ENCODE data around the gene TMCO2.
A peak's percentile ranks its signal among the peaks of the same experiment; 100 is the strongest.
"Not testable (repeated sequence)": the region's sequence is repeated elsewhere in the genome, so short reads cannot be mapped to it uniquely, and the experiment has no call there.

The TMCO2 gene

DNA sequence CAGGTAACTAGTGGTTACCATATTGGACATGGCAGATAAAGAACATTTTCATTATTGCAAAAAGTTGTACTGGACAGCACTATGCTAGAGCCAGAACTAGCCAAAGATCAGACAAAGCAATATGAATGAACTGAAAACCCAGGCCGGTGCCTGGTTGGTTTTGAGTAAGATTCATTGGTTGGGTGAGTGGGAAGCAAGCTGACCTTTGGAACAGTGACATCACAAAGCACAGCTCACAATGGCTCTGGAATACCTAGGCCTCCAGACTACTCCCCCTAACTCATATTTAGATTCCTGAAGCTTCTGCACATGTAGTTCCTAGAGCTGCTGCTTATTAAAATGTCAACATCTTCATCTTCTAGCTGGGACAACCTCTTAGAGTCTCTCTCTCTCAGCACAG is at the start of gene TMCO2:
Gene TMCO2, plus strand, starts transcription at position 283 of the 400 bp plus-strand sequence. Its CDS starts 57 bp downstream, at position 340.
- DNase-seq = no peak

DNA sequence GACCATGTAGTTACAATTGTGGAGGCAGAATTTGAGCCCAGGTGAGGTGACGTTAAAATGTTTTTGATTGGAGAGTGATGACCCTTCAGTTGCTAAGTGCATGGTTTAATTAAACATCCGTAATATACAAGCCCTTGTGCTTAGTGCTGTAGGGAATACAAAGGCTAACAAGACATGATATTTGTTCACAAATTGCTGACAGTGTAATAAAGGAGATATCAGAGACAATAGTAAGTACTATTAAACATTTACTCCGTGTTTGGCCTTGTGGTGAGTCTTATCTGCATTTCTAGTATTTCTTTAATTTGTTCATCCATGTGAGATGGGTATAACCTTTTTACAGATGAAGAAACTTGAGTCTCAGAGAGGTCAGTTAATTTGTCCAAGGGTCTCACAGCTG is 48.6 kb upstream of the TMCO2 start:
- DNase-seq = no peak

DNA sequence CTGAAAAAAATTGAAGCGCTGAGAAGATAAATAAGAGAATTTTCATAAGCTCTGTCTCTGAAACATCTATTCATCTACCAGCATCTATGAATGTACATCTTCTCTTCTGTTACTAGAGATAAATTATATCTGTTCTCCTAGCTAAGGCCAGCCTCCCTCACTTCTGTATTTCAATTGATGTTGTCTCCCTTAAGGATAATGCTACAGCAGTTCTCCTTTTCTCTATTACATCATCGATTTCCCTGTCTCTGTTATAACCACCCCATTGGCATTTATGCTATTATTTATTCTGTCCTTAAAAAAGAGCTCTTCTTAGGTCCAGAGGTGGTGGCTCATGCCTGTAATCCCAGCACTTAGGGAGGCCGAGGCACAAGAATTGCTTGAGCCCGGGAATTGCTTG is 42.9 kb upstream of the TMCO2 start:
- DNase-seq = no peak

DNA sequence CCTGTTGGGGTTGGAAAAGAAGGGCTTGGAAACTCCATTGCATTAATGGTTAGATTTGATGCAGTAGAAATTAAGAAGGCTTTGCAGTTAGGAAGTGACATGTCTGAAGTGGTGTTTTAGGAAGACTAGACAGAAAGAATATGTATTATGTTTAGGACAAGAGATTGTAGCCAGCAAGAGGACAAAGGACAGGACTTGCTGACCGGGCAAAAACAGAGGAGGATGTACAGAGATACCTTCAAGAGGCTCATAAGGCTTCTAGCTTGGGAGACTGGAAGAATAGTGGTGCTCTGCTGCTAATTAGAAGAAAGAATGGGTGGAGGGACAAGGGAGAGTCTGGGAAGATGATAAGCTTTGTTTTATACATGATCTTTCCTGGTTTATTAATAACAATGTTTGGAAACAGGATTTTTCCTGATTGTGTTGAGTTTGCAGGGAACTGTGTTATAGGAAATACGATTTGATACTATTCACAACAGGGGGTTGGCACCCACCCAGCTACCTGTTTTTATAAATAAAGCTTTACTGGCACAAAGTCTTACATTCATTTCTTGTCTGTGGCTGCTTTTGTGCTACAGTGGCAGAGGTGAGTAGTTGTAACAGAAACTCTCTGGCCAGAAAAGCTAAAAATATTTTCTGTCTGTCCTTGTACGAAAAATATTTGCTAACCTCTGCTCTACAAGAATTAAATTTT is 37.1 kb upstream of the TMCO2 start:
- no peak for DNase-seq

DNA sequence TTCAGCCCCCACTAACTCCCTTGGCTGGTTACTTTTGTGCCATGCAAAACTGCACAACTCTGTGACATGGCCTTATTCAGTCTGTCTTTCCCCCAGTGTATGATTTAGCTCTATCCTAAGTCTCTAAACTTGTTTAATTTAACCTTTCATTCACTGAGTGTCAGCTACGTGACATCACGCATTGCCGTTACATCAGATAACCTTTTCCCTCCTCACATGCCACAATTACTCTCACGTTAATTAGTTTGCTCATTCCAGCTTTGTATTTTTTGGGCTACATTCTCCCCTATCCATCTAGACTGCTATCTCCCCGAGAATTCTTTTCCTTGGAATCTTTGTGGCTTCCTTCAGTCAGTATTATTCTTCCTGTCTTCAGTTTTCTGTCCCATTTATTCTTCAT is 29.4 kb upstream of the TMCO2 start:
- DNase-seq = no peak

DNA sequence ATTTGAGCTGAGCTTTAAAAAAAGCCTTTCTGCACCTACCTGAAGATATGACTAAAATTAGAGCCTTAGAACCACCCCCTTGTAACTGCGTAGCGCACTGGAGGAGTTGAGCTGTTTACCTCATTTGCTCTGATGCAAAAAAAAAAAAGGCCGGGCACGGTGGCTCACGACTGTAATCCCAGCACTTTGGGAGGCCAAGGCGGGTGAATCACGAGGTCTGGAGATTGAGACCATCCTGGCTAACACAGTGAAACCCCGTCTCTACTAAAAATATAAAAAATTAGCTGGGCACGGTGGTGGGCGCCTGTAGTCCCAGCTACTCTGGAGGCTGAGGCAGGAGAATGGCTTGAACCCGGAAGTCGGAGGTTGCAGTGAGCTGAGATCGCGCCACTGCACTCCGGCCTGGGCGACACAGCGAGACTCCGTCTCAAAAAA is 26.2 kb upstream of the TMCO2 start:
- not testable (repeated sequence) for DNase-seq

DNA sequence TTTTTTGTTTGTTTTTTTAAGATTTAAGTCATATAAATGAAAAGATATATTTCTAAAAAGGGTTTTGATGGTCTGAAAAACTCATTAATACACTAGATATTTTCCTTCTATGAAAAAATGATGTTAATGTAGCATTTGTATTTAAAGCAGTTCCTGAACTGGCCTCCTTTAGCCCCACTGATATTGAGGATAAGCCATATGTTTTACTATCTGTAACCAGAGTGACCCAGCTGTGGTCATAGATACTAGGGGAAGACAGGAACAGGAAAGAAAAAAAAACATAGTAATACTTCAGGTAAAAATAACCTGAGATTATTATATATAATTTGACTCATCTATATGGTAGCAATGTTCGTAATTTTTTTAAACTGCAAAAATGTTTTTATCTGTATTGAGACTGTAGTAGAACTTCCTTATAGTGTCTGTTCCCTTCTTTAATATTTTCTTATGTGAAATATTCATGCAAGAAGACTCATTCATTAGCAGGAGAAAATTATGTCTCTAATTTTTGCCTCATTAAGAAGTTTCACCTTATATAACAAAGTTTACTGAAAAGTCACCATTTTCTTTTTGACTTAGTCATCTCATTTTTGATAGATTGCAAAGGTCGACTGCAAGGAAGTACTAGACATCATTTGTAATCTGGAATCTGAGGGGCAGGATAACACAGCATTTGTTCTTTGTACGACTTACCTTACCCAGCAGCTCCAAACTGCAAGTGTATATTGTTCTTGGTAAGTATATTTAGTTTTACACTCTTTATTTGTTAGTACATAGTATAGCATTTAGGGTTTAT is 25.6 kb upstream of the TMCO2 start:
- DNase-seq = no peak

DNA sequence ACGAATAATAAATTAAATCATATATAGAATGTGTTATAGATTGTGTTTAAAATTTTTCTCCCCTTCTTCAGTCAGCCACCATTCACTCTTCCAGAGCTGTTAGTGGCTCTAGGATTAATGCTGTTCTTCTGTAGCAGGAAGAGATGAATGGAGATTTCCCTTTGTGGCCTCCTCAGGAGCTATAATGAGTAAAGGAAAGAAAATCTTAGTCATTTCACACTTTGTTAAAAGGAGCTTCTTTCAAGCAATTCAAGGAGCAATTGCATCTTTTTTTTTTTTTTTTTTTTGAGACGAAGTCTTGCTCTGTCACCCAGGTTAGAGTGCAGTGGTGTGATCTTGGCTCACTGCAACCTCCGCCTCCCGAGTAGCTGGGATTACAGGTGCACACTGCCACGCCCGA is 23.7 kb upstream of the TMCO2 start:
- no peak for DNase-seq

DNA sequence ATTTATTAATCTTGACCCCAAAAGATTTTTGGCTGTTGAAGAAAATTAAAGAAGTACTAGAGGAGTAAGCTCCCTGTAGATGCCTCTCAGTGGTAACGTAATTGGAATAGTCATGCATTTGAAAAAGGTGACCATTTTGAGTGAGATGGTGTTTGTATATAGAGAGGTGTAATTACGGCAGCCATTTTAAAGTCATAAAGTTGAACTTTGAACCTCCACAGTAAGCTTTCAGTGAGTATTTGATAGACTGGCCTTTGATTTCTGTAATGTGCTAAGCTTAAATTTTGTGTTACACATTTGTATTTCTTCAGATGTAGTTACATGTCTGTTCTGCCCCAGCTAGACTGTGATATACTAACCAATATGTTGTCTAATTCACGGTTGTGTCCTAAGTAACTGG is 21.5 kb upstream of the TMCO2 start:
- no peak for DNase-seq

DNA sequence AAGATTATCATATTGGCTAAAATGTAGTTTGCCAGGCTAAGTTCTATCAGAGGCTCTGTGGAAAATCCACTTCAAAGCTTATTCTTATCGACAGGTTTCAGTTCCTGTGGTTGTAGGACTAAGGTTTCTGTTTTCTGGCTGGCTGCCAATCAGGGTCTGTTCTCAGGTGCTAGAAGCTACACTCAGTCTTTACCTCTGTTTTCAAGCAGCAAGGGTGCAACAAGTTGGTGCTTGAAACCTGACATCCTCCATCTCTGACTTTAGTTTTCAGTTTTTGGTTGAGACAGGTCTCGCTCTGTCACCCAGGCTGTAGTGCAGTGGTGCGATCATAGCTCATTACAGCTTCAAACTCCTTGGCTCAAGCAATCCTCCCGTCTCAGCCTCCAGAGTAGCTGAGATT is 15.3 kb upstream of the TMCO2 start:
- no peak for DNase-seq

DNA sequence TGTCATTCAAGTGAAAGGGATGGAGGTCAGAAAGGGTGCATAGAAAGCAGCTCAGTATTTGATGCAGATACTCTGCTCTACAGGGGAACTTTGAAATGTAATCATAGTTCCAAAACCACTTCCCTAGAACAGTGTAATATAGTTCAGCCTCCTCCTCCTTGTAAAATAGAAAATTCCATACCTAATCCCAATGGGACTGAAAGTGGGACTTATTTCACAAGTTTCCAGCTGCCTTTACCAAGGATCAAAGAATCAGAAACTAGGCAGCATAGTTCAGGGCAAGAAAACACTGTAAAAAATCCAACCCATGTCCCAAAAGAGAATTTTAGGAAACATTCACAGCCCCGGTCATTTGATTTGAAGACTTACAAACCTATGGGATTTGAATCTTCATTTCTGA is 8.1 kb upstream of the TMCO2 start:
- no peak for DNase-seq

DNA sequence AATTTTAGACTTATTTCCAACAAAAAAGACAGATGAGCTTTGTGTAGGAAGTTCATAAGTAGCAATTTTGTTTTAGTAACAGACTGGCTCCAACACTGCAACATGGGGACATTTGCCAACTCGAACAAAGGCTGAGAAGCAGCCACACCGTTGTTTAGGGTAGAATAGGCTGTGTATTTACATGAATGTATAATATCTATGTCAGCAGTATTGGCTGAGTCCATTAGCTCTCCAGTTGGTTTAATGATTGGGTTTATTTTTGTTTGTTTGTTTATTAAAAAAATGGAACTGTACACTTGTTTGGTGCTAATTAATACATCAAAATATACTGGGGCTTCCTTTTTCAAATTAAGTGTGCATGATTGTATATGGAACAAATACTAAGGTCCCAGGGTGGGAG is 7.3 kb upstream of the TMCO2 start:
- DNase-seq = no peak

DNA sequence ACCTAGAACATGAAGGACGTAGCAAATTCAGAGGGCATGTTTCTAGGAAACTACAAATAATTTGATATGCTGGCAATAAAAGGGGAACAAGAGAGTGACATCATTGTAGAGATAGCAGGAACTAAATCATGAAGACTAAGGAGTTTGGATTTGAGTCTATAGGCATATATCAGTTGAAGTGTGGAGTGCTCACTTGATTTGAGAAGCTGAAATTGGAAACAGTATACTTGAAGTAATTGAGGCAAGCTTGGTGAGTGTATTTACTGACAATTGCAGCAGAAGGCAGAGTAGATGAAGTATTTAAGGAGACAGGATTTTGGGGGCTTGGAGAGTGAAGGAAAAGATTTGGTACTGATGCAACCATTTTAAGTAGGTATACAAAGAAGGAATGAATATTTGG is 6.4 kb upstream of the TMCO2 start:
- DNase-seq = no peak

DNA sequence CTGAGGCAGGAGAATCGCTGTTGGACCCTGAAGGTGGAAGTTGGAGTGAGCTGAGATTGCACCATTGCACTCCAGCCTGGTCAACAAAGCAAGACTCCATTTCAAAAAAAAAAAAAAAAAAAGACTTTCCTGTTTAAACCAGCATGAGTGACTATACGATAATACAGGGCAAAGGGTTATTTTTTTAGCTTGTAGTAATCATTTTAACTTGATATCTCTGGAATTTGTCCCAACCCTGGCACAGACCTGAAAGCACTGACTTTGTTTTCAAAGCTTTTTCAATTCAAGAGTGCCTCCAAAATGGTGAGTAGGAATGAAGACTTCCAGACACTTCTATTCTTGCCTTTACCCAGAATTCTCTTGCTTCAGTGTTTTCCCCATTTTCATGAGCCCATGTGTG is 4.4 kb upstream of the TMCO2 start:
- no peak for DNase-seq

DNA sequence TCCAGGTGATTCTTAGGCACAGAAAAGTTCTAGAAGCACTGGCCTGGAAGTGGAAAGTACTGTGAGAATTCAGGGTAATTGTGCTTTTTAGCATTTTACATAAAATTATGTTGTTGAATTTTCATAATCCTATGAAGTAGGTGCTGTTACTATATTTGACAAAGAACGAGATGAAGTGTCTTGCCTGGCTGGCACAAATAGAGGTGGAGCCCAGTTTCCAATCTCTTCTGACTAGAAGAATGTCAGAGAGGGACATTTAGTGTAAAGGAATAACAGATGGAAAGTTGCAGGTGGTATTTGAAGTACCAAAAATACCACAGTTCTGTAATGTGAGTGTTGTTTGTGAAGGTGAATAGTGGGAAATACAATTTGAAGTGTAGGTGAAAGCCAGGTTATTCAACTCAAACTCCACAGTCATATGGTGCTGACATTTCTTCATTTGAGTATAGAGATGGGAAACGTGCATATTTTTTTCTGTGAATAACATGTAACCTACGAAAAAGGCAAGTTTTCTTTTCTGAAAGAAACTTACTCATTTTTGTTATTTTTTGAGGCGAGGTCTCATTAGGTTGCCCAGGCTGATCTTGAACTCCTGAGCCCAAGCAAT is 3.5 kb upstream of the TMCO2 start:
- DNase-seq = no peak

DNA sequence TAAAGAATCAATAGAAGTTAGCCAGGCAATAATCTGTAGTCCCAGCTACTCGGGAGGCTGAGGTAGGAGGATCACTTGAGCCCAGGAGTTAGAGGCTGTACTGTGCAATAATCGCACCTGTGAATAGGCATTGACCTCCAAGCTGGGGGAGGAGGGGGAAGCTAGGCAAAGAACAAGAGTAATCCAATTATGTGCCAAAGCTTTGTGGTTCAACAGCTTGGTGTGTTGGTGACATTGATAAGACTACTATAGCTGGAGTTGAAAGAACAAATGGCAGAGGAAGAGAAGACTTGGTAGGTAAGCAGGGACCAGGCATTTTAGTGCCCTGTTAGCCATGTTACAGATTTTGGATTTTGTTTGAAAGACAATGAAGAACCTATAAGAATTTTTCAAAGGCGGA is 2.1 kb upstream of the TMCO2 start:
- DNase-seq = no peak

DNA sequence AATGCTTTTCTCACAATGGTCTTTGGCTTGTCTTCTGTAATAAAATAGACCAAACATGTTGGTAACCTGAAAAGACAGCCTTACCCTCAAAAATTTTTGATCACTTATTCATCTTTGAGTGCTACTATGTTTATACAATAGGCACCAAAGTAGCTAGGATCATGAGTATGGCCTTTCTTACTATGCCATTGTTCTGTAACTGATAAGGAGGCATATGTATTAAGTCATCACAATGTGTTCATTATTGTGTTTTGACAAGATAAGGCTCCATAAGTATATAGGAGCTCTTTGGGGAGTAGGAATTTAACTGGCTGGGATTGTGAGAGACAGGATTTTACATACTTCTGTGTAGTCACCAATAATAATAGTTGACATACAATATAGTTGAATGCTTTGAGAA is 675 bp downstream of the TMCO2 start:
- no peak for DNase-seq

DNA sequence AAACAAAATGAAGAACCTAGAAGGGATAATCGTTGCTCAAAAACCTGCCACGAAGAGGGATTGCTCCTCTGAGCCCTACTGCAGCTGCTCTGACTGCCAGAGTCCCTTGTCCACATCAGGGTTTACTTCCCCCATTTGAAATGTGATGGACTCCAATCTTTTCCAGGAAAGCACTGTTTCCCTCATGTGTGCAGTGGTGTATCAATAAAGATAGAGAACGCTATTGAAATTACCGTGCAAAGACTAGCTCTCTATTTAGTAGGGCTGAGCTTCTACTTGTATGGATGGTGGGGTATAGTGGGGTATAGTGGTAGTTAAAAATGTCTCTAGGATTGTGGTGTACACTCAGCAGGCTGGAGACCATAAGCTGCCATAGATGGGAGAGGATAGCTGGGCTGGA is 3.7 kb downstream of the TMCO2 start:
- DNase-seq = no peak

DNA sequence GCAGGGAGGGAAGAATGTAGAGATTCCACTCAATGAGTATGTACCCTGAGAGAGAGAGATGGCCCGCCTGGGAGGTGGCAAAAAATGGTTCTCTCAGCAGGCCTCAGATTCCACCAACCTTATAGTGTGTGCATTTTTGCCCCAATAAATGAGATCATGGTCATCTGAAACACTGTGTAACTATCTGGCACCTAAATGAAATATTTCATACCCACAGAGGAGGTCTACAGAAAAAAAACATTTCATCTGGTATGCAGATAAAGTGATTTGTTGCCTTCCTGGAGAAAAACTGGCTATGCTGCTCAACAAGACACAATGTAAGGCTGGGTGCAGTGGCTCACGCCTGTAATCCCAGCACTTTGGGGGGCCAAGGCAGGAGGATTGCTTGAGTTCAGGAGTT is 4.9 kb downstream of the TMCO2 start:
- no peak for DNase-seq

DNA sequence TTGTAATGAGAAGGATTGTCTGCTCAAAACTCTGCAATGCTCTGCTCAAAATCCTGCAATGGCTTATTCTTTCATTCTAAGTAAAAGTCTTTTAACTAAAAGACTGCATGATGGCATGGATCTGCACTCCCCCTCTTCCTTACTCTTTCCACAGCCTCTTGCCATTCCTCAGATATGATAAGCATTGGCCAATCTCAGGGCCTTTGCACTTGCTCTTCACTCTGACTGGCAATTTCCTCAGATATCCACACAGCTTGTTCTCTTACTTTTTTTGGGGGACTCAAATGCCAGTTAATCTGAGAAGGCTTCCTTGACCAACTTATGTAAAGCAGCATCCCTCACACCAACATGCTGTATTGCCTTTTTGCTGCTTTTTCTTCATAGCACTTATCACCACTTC is 7.5 kb downstream of the TMCO2 start:
- DNase-seq = no peak

DNA sequence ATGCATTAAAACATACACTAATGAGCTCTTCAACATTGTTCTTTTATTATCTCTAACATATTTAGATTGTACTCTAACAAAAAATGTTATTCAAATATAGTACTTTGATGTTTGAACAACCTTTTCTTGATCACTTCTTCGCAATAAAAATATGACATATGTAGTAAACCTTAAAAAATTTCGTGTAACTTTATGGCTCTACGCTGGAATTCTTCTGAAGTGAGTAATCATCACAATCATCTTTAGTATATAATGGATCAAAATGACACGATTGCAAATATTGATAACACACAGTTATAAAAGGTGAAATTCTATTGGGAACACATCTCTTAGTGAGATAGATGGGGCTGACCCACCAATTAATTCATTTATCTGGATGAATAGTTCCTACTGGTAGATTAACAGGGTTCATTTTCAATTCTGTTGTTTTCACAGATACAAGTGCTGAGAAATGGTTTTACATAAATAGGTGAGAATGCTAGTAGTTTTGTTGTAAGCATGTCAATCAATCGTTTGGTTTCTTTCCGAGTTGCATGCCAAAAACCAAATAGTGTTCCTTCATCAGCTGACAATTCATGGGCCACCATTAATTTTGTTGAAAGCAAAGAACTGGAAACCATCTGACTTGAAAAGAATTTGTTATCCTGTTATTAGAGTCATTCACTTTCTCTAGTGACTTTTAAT is 8.8 kb downstream of the TMCO2 start:
- DNase-seq = no peak

DNA sequence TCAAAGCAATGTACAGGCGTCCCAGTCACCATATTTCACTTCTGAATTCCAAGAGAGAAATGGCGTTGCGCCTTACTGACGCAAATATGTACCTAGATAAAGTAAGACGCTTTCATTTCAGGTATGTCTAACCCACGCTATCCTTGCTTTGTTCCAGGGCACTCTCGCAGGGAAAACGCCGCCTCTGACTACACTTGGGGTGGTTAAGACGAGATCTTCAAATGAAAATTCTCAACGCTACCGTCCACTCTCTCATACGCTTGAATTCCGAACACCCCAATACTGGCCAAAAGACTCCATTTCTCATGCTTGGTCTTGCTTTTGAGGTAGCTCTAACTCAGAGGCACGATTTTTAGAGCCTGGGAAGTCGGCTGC is 9.6 kb downstream of the TMCO2 start:
- peak; percentile 88 for DNase-seq

DNA sequence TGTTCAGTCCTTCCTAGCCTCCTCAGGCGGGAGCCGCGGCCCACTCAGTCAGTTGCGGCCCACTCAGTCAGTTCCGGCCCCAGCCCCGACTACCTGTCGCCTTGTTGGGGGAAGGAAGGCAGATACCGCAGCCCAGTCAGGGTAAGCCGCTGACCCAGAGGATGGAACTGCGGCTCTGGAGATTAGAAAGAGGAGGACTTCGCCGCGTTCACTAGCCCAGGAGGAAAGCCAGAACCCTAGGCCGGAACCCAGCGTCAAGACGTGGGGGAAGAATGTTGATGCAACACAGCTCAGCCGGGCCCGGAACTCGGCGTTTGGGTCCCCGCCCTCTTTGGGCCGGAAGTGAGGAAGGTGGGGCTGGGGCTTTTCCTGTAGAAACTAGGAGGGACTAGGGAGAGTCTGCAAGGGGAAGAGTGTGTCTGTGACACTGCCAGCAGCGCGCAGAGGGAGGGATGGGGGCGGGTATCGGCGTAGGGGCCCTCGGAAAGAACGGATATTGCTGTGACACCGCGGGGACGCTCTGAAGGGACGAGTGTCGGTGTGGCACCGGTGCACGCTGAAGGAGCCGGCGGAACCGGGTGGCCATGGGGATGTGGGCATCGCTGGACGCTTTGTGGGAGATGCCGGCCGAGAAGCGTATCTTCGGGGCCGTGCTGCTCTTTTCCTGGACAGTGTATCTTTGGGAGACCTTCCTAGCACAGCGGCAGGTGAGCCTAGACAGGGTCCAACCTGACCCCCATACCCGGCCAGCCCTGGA is 10.1 kb downstream of the TMCO2 start, which contains the start of gene ZMPSTE24:
Gene ZMPSTE24, plus strand, starts transcription at position 549 of the 757 bp plus-strand sequence. Its CDS starts 36 bp downstream, at position 585.
- peak; percentile 96 for DNase-seq
